Stimulated activated CD8-positive, alpha-beta memory T cell treated with anti-CD3 and anti-CD28 coated beads, Interleukin-15, amount 100 ng/mL, for 1 hour (primary cell): Measurements from ENCODE around the gene COTL1.
A peak's percentile ranks its signal among the peaks of the same experiment; 100 is the strongest.
"Not testable (repeated sequence)": the region's sequence is repeated elsewhere in the genome, so short reads cannot be mapped to it uniquely, and the experiment has no call there.

Experiments
- DNase-seq: peaks from one replicate; pipeline ENCODE4 v3.0.0-alpha.2; 2020; ENCODE audit warnings: low read depth

COTL1 gene

DNA sequence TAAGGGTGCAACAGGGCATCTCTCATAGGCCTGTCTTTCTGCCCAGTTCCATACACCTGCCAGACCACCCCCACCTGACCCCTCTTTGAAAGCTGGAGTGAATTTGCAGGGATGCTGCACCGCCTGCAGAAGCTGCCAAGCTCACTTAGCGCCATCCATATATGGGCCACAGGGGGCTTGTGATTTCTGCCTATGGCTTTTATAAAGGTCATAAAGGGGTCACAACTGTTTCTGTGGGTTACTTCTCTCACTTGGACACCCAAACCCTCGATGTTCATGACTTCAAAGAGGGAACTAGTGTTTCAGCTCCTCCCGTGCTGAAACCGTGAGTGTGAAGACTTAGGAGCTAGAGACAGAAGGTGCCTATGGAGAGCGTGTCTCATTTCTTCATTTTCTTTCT is 89.6 kb downstream of the COTL1 start:
- no peak for DNase-seq

DNA sequence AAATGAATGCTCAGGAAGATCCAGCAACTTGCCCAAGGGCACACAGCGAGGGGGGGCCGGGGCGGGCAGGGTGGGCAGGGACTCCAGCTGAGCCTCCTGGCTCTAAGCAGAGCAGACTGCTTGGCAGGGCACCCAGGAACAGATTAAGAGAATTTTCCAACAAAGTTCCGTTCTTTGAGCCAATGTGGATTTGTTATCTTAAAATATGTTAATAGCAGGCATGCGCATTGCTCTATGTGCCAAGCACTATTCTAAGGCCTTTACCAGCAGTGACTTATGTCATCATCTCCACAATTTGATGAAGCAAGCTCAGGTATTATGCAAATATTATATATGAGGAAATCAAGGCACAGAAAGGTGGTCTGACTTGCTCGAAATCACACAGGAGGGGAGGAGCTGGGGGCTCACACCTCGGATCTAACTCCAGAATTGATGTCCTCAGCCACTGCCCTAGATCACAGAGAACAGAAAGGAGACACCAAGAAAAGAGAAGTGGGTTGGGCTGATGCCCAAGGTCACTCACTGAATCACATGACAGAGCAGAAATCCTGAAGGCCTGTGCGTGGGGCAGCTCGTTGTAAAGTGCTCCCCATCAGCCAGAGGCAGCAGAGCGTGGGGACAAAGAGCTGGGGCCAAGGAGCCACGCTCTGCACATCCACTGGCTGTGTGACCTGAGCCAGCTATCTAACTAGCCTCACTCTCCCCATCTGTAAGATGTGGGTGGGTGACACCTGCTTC is 90.2 kb downstream of the COTL1 start:
- DNase-seq: no peak

- DNase-seq: no peak
Measured at GRCh38 chr16:84526794-84527531, 90.9 kb downstream of the COTL1 start.

DNA sequence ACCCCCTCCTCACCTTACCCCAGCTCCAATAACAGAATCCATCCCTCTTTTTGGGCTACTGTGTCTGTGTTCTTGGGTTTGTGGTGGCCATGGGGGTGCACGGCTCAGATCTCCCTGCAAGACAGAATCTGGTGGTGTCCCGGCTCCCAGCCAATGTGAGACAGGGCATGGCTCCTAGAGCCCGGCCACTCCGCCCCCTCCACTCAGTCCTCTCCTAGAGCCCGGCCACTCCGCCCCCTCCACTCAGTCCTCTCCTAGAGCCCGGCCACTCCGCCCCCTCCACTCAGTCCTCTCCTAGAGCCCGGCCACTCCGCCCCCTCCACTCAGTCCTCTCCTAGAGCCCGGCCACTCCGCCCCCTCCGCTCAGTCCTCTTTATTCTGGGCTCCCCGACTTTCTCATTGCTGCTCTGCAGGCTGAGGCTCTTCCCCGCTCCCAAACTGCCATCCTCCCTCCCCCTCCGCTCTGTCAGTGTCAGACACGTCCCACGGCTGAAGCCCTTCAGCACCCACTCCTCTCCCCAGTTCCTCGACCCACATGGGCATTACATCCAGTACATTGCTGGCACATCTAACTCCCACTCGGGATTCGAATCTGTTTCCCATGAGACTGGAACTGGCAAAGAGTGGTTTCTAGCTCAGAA is 92.8 kb downstream of the COTL1 start:
- not testable (repeated sequence) for DNase-seq

DNA sequence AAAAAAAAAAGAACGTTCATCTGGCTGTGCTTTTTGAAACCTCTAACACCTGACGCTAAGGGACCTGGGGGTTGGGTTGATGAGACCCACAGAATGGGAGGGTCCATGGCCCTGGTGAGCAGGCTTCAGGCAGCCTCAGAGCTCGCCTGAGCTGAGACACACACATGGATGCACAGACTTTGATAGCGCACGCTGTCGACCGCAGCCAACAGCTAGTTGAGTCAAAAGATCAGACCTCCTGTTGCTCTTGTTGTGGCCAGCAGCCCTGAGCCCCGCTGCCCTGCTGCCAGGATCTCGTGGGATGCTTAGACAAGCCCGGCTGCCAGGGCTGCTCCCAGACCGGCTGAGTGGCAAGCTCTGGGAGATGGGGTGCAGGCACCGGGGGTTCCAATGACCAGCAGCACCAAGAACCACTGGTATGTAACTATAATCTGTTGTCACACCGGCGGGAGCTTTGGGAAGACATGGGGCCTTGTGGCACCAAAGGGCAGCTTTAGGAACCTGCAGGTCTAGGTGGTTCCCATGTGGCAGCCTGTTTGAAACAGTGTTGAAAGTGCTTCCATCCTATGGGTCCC is 93.4 kb downstream of the COTL1 start:
- no peak for DNase-seq

DNA sequence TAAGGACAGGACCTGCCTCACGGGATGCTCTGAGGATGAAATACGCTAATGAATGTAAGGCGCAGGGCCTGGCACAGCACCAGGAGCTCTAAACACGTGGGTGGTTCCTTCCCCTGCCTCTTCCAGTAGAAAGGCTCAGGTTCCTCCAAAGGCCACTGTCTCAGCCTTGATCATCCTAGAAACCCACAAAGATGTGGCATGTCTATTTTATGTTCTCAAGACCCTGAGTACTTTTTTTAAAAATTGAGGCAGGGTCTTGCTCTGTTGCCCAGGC is 96.4 kb downstream of the COTL1 start:
- DNase-seq: no peak

GRCh38 chr16:84520725-84521496 is 97.0 kb downstream of the COTL1 start:
- no peak for DNase-seq

- DNase-seq: no peak
Measured at GRCh38 chr16:84519855-84520254, 98.0 kb downstream of the COTL1 start.

GRCh38 chr16:84518804-84519341 is 99.0 kb downstream of the COTL1 start:
- DNase-seq: peak; percentile 33

GRCh38 chr16:84518220-84518619 is 99.7 kb downstream of the COTL1 start:
- not testable (repeated sequence) for DNase-seq

GRCh38 chr16:84517366-84517765 is 100.5 kb downstream of the COTL1 start:
- DNase-seq: no peak
